ENCODE results near the gene RAD9A. TPM values are rescaled to one million over a fixed set of nuclear protein-coding genes. Genes with fewer than 3 reads are reported as not detected.

RAD9A gene
- total RNA-seq, 1 experiment from 2014 or later: 11.7 TPM

- DNase-seq (ENCODE audit: low read depth): peak; percentile 98
These were observed 17.9 kb upstream of the RAD9A start for GRCh38 chr11:67373648-67374570.

GRCh38 chr11:67374571-67375281, 17.1 kb upstream of the RAD9A start:
- no peak for DNase-seq (ENCODE audit: low read depth)

GRCh38 chr11:67375320-67376055, 16.3 kb upstream of the RAD9A start:
- DNase-seq (ENCODE audit: low read depth): no peak

GRCh38 chr11:67376063-67376820, 15.5 kb upstream of the RAD9A start:
- DNase-seq (ENCODE audit: low read depth): no peak

GRCh38 chr11:67376873-67377808, 14.6 kb upstream of the RAD9A start:
- DNase-seq (ENCODE audit: low read depth): no peak

GRCh38 chr11:67378544-67378943, 13.2 kb upstream of the RAD9A start:
- DNase-seq (ENCODE audit: low read depth): no peak

GRCh38 chr11:67379061-67380058, 12.4 kb upstream of the RAD9A start:
- DNase-seq (ENCODE audit: low read depth): peak; percentile 54

GRCh38 chr11:67381244-67381972, 10.4 kb upstream of the RAD9A start:
- DNase-seq (ENCODE audit: low read depth): no peak

- DNase-seq (ENCODE audit: low read depth): peak; percentile 70
These were observed 9.3 kb upstream of the RAD9A start for GRCh38 chr11:67382276-67383136.

GRCh38 chr11:67384851-67385366, 6.9 kb upstream of the RAD9A start:
- peak; percentile 71 for DNase-seq (ENCODE audit: low read depth)

- no peak for DNase-seq (ENCODE audit: low read depth)
These were observed 4.7 kb upstream of the RAD9A start for GRCh38 chr11:67387069-67387468.

GRCh38 chr11:67387518-67387917, 4.3 kb upstream of the RAD9A start:
- no peak for DNase-seq (ENCODE audit: low read depth)

- DNase-seq (ENCODE audit: low read depth): no peak
These were observed 2.3 kb upstream of the RAD9A start for GRCh38 chr11:67389477-67389876.

- DNase-seq (ENCODE audit: low read depth): no peak
These were observed 861 bp upstream of the RAD9A start for GRCh38 chr11:67390947-67391303.

- DNase-seq (ENCODE audit: low read depth): no peak
These were observed 463 bp downstream of the RAD9A start for GRCh38 chr11:67392183-67392715.

GRCh38 chr11:67393437-67393836, 1.7 kb downstream of the RAD9A start:
- DNase-seq (ENCODE audit: low read depth): no peak

- DNase-seq (ENCODE audit: low read depth): no peak
These were observed 2.2 kb downstream of the RAD9A start for GRCh38 chr11:67393990-67394389.
